Parathyroid adenoma (tissue), 2 donors: ENCODE measurements around the gene PHF21B.

Experiments
- H2AFZ ChIP-seq: fragments of 300-600 bp; sonication (generic); one replicate; pipeline ENCODE4 v1.7.0; 2017; ENCODE audit warnings: antibody characterized with exemption, mild to moderate bottlenecking
- H3K27ac ChIP-seq: fragments of 300-600 bp; sonication (generic); one replicate; pipeline ENCODE4 v1.7.0; 2017
- H3K27me3 ChIP-seq: fragments of 300-600 bp; sonication (generic); one replicate; pipeline ENCODE4 v1.7.0; 2017; ENCODE audit warnings: low read length; ENCODE audit not compliant: control insufficient read depth, insufficient read depth
- H3K36me3 ChIP-seq: fragments of 300-600 bp; sonication (generic); one replicate; pipeline ENCODE4 v1.7.0; 2017; ENCODE audit warnings: low read length; ENCODE audit not compliant: control insufficient read depth, insufficient read depth
- H3K4me1 ChIP-seq: fragments of 300-600 bp; sonication (generic); one replicate; pipeline ENCODE4 v1.7.0; 2017; ENCODE audit warnings: control low read depth
- H3K4me2 ChIP-seq: fragments of 300-600 bp; sonication (generic); one replicate; pipeline ENCODE4 v1.7.0; 2017; ENCODE audit warnings: low read length
- H3K4me3 ChIP-seq: fragments of 300-600 bp; sonication (generic); one replicate; pipeline ENCODE4 v1.7.0; 2017; ENCODE audit warnings: low read depth, low read length
- H3K79me2 ChIP-seq: fragments of 300-600 bp; sonication (generic); one replicate; pipeline ENCODE4 v1.7.0; 2017; ENCODE audit warnings: control low read depth
- H3K9ac ChIP-seq: fragments of 300-600 bp; sonication (generic); one replicate; pipeline ENCODE4 v1.7.0; 2017; ENCODE audit warnings: mild to moderate bottlenecking
- H3K9me3 ChIP-seq: fragments of 300-600 bp; sonication (generic); one replicate; pipeline ENCODE4 v1.7.0; 2017; ENCODE audit warnings: low read length; ENCODE audit not compliant: control insufficient read depth
- CTCF ChIP-seq: fragments of 300-600 bp; sonication (generic); IDR thresholded peaks from one replicate; pipeline ENCODE4 v1.7.0; 2017; ENCODE audit warnings: antibody characterized with exemption, mild to moderate bottlenecking
- donor health status: primary hyperparathyroidism.

PHF21B gene

GRCh38 chr22:44850946-44851345, 158.9 kb downstream of the PHF21B start:
- no peak for TF ChIP-seq CTCF
- Histone ChIP-seq H3K9ac (no peak overlapping the region), H3K27ac (no peak overlapping the region), H3K4me3 (no peak overlapping the region), H2AFZ (no peak overlapping the region), H3K79me2 (no peaks in the 10 kb centered on the region), H3K27me3 (no peaks in the 10 kb centered on the region), H3K36me3 (no peaks in the 10 kb centered on the region), H3K9me3 (no peaks in the 10 kb centered on the region), H3K4me2 (no peak overlapping the region), H3K4me1 (no peaks in the 10 kb centered on the region)

- H3K27ac ChIP-seq = no peak overlapping the region
- no peaks in the 10 kb centered on the region for H3K79me2 ChIP-seq
- no peaks in the 10 kb centered on the region for H3K9me3 ChIP-seq
- no peaks in the 10 kb centered on the region for H3K27me3 ChIP-seq
- no peak for TF ChIP-seq CTCF
- no peak overlapping the region for H3K4me3 ChIP-seq
- no peak overlapping the region for H3K4me2 ChIP-seq
- H3K9ac ChIP-seq = no peak overlapping the region
- H2AFZ ChIP-seq = no peak overlapping the region
- H3K36me3 ChIP-seq = no peaks in the 10 kb centered on the region
- no peaks in the 10 kb centered on the region for H3K4me1 ChIP-seq
Measured at GRCh38 chr22:44848791-44849420, 160.9 kb downstream of the PHF21B start.

GRCh38 chr22:44848296-44848741, 161.5 kb downstream of the PHF21B start:
- Histone ChIP-seq H2AFZ (no peak overlapping the region), H3K4me1 (no peaks in the 10 kb centered on the region), H3K27ac (no peak overlapping the region), H3K4me3 (no peak overlapping the region), H3K9me3 (no peaks in the 10 kb centered on the region), H3K79me2 (no peaks in the 10 kb centered on the region), H3K27me3 (no peaks in the 10 kb centered on the region), H3K9ac (no peak overlapping the region), H3K4me2 (no peak overlapping the region), H3K36me3 (no peaks in the 10 kb centered on the region)
- no peak for TF ChIP-seq CTCF

- Histone ChIP-seq H3K9ac (no peak overlapping the region), H3K79me2 (no peaks in the 10 kb centered on the region), H3K27ac (no peak overlapping the region), H2AFZ (no peak overlapping the region), H3K4me3 (no peak overlapping the region), H3K9me3 (no peaks in the 10 kb centered on the region), H3K4me1 (no peaks in the 10 kb centered on the region), H3K4me2 (no peak overlapping the region), H3K36me3 (no peaks in the 10 kb centered on the region), H3K27me3 (no peaks in the 10 kb centered on the region)
- TF ChIP-seq CTCF = no peak
Measured at GRCh38 chr22:44847892-44848291, 161.9 kb downstream of the PHF21B start.

- TF ChIP-seq CTCF = no peak
- Histone ChIP-seq H3K4me3 (no peak overlapping the region), H3K27ac (no peak overlapping the region), H3K9me3 (no peaks in the 10 kb centered on the region), H2AFZ (no peak overlapping the region), H3K4me1 (no peaks in the 10 kb centered on the region), H3K9ac (no peak overlapping the region), H3K79me2 (no peaks in the 10 kb centered on the region), H3K4me2 (no peak overlapping the region), H3K27me3 (no peaks in the 10 kb centered on the region), H3K36me3 (no peaks in the 10 kb centered on the region)
Measured at GRCh38 chr22:44847380-44847779, 162.4 kb downstream of the PHF21B start.
